Neural progenitor cell (in vitro differentiated cells): ENCODE data around the gene PCDHGB4.
"Not testable (repeated sequence)": the region's sequence is repeated elsewhere in the genome, so short reads cannot be mapped to it uniquely, and the experiment has no call there.

Experiments
- CTCF ChIP-seq: fragments of 200-600 bp; sonication (generic); IDR thresholded peaks from 2 replicates; pipeline ENCODE4 v1.5.1; 2017; ENCODE audit warnings: antibody characterized with exemption, mild to moderate bottlenecking
- EZH2 ChIP-seq: fragments of 200-600 bp; sonication (generic); IDR thresholded peaks from 2 replicates; pipeline ENCODE4 v1.6.1; 2017; ENCODE audit warnings: antibody characterized with exemption, mild to moderate bottlenecking, moderate library complexity
- EZH2phosphoT487 ChIP-seq: fragments of 200-600 bp; sonication (generic); IDR thresholded peaks from 2 replicates; pipeline ENCODE4 v1.6.1; 2017; ENCODE audit warnings: antibody characterized with exemption

- not testable (repeated sequence) for TF ChIP-seq EZH2, CTCF, EZH2phosphoT487
Observed at GRCh38 chr5:141394401-141395187, 7.1 kb downstream of the PCDHGB4 start.
